Measurements from ENCODE around the gene TSPAN18.

- TF ChIP-seq CTCF (IDR thresholded peaks at IDR 0.05) (no peak), POLR2A (IDR thresholded peaks at IDR 0.05) (no peak)
Observed at GRCh38 chr11:44701276-44701675, 25.5 kb upstream of the TSPAN18 start.
